DOHH2 (cell line): ENCODE results near the gene ZNF544.

Source experiments
- H3F3A ChIP-seq: fragments of 200-600 bp; sonication (generic), shearing (Covaris generic); 2 replicates; pipeline ENCODE4 v1.6.0; 2016; ENCODE audit warnings: antibody characterized with exemption, mild to moderate bottlenecking; ENCODE audit not compliant: control insufficient read depth, insufficient read depth
- H3K27ac ChIP-seq: fragments of 200-600 bp; sonication (generic); 2 replicates; pipeline ENCODE4 v1.5.1; 2014; ENCODE audit warnings: low read depth, mild to moderate bottlenecking, low read length, moderate library complexity
- H3K27me3 ChIP-seq: fragments of 200-600 bp; sonication (generic); 2 replicates; pipeline ENCODE4 v1.6.1; 2014; ENCODE audit warnings: mild to moderate bottlenecking, low read length, mixed read lengths; ENCODE audit not compliant: control insufficient read depth
- H3K36me3 ChIP-seq: fragments of 200-600 bp; sonication (generic); 2 replicates; pipeline ENCODE4 v1.6.1; 2014; ENCODE audit warnings: mild to moderate bottlenecking, low read length, moderate library complexity, mixed read lengths; ENCODE audit not compliant: control insufficient read depth
- H3K4me1 ChIP-seq: fragments of 200-600 bp; sonication (generic); 2 replicates; pipeline ENCODE4 v1.6.1; 2014; ENCODE audit warnings: mild to moderate bottlenecking, low read length, mixed read lengths; ENCODE audit not compliant: control insufficient read depth
- H3K4me2 ChIP-seq: fragments of 200-600 bp; sonication (generic); 2 replicates; pipeline ENCODE4 v1.6.0; 2014; ENCODE audit warnings: mild to moderate bottlenecking, low read length, moderate library complexity
- H3K4me3 ChIP-seq: fragments of 200-600 bp; sonication (generic); 2 replicates; pipeline ENCODE4 v1.5.1; 2014; ENCODE audit warnings: mild to moderate bottlenecking, low read length, mixed read lengths
- H3K79me2 ChIP-seq: fragments of 200-600 bp; sonication (generic); 2 replicates; pipeline ENCODE4 v1.6.1; 2014; ENCODE audit warnings: mild to moderate bottlenecking, low read length, mixed read lengths; ENCODE audit not compliant: control insufficient read depth
- H3K9me2 ChIP-seq: fragments of 200-600 bp; sonication (generic); replicated peaks from 2 replicates; pipeline ENCODE4 v1.6.1; 2014; ENCODE audit warnings: mild to moderate bottlenecking, low read length, mixed read lengths; ENCODE audit not compliant: control insufficient read depth
- H3K9me3 ChIP-seq: fragments of 200-600 bp; sonication (generic); 2 replicates; pipeline ENCODE4 v1.6.1; 2014; ENCODE audit warnings: antibody characterized with exemption, low read length, mixed read lengths; ENCODE audit not compliant: control insufficient read depth, insufficient read depth
- H4K20me1 ChIP-seq: fragments of 200-600 bp; sonication (generic); 2 replicates; pipeline ENCODE4 v1.6.0; 2014; ENCODE audit warnings: low read depth, mild to moderate bottlenecking, antibody characterized with exemption, low read length, moderate library complexity; ENCODE audit not compliant: control insufficient read depth, insufficient read depth
- EZH2phosphoT487 ChIP-seq: fragments of 200-600 bp; sonication (generic); IDR thresholded peaks from 2 replicates; pipeline ENCODE4 v1.6.1; 2017; ENCODE audit warnings: borderline replicate concordance, mild to moderate bottlenecking, antibody characterized with exemption, low read length, moderate library complexity, mixed read lengths
- TF ChIP-seq, protein P1 (sequence below): fragments of 200-600 bp; sonication (generic); IDR thresholded peaks from one replicate; pipeline ENCODE4 v1.5.1; 2014; ENCODE audit warnings: antibody characterized with exemption, mild to moderate bottlenecking, low read depth, low read length; ENCODE audit not compliant: poor library complexity, severe bottlenecking

ZNF544 gene

DNA sequence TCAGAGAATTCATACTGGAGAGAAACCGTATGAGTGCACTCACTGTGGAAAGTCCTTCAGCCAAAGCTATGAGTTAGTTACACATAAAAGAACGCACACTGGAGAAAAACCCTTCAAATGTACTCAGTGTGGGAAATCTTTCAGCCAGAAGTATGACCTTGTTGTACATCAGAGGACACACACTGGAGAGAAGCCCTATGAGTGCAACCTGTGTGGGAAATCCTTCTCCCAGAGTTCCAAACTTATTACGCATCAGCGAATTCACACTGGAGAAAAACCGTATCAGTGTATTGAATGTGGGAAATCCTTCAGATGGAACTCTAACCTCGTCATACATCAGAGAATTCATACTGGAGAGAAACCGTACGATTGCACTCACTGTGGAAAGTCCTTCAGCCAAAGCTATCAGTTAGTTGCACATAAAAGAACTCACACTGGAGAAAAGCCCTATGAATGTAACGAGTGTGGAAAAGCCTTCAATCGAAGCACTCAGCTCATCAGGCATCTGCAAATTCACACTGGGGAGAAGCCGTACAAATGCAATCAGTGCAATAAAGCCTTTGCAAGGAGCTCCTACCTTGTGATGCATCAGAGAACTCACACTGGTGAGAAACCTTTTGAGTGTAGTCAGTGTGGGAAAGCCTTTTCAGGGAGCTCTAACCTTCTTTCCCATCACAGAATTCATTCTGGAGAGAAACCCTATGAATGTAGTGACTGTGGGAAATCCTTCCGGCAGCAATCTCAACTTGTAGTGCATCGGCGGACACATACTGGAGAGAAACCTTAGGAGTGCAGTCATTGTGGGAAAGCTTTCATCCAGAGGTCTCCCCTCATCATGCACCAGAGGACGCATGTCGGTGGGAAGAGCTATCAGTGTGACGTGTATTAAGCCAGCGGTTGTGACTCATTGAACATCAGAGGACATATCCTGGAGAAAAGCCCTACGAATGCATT lies 33.5 kb downstream of the ZNF544 start:
- no peaks in the 10 kb centered on the region for H3F3A ChIP-seq
- peaks cover 69% of the 10 kb centered on the region for H3K9me3 ChIP-seq
- H3K4me2 ChIP-seq: no peak overlapping the region
- no peaks in the 10 kb centered on the region for H3K9me2 ChIP-seq
- no peaks in the 10 kb centered on the region for H3K27me3 ChIP-seq
- no peak overlapping the region for H3K4me3 ChIP-seq
- H3K36me3 ChIP-seq: peaks cover 30% of the 10 kb centered on the region
- H3K79me2 ChIP-seq: no peaks in the 10 kb centered on the region
- no peaks in the 10 kb centered on the region for H4K20me1 ChIP-seq
- no peaks in the 10 kb centered on the region for H3K4me1 ChIP-seq
- H3K27ac ChIP-seq: no peak overlapping the region
- TF ChIP-seq, protein P1, sequence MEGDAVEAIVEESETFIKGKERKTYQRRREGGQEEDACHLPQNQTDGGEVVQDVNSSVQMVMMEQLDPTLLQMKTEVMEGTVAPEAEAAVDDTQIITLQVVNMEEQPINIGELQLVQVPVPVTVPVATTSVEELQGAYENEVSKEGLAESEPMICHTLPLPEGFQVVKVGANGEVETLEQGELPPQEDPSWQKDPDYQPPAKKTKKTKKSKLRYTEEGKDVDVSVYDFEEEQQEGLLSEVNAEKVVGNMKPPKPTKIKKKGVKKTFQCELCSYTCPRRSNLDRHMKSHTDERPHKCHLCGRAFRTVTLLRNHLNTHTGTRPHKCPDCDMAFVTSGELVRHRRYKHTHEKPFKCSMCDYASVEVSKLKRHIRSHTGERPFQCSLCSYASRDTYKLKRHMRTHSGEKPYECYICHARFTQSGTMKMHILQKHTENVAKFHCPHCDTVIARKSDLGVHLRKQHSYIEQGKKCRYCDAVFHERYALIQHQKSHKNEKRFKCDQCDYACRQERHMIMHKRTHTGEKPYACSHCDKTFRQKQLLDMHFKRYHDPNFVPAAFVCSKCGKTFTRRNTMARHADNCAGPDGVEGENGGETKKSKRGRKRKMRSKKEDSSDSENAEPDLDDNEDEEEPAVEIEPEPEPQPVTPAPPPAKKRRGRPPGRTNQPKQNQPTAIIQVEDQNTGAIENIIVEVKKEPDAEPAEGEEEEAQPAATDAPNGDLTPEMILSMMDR: no peak
- no peak for TF ChIP-seq EZH2phosphoT487

DNA sequence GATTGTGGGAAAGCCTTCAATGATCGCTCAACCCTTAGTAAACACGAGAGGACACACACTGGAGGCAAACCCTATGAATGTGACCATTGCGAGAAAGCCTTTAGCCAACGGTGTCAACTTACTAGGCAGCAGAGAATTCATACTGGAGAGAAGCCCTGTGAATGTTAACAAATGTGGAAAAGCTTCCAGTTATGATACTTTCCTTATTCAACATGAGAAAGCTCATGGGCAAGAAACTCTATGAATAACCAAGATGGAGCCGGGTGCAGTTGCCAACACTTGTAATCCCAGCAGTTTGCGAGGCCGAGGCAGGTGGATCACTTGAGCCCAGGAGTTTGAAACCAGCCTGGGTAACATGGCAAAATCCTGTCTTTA lies 34.2 kb downstream of the ZNF544 start:
- TF ChIP-seq, protein P1: no peak
- TF ChIP-seq EZH2phosphoT487: no peak
- no peaks in the 10 kb centered on the region for H4K20me1 ChIP-seq
- peaks cover 62% of the 10 kb centered on the region for H3K9me3 ChIP-seq
- H3K4me3 ChIP-seq: no peak overlapping the region
- H3K27ac ChIP-seq: no peak overlapping the region
- no peaks in the 10 kb centered on the region for H3K4me1 ChIP-seq
- peaks cover 30% of the 10 kb centered on the region for H3K36me3 ChIP-seq
- H3F3A ChIP-seq: no peaks in the 10 kb centered on the region
- no peaks in the 10 kb centered on the region for H3K9me2 ChIP-seq
- no peaks in the 10 kb centered on the region for H3K79me2 ChIP-seq
- no peaks in the 10 kb centered on the region for H3K27me3 ChIP-seq
- H3K4me2 ChIP-seq: no peak overlapping the region

DNA sequence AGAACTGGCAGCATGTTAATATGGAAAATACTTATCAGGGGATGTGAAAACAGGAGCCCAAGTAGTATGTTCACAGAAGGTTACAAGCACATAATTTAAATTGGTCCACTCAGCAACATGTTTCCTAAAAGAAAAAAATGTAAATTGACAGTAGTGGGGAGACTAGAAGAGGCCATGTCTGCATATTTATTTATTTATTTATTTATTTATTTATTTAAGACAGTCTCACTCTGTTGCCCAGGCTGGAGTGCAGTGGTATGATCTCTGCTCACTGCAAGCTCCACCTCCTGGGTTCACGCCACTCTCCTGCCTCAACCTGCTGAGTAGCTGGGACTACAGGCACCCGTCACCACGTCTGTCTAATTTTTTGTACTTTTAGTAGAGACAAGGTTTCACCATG lies 36.4 kb downstream of the ZNF544 start:
- Histone ChIP-seq H3F3A (no peaks in the 10 kb centered on the region), H3K9me3 (peaks cover 52% of the 10 kb centered on the region), H4K20me1 (no peaks in the 10 kb centered on the region), H3K27me3 (no peaks in the 10 kb centered on the region), H3K36me3 (peaks cover 30% of the 10 kb centered on the region), H3K27ac (no peak overlapping the region), H3K79me2 (no peaks in the 10 kb centered on the region), H3K4me2 (no peak overlapping the region), H3K4me1 (no peaks in the 10 kb centered on the region), H3K4me3 (no peak overlapping the region), H3K9me2 (no peaks in the 10 kb centered on the region)
- TF ChIP-seq, protein P1: no peak
- no peak for TF ChIP-seq EZH2phosphoT487
